Caco-2 (cell line): Measurements from ENCODE around the gene CDH1. TPM values are rescaled to one million over a fixed set of nuclear protein-coding genes. Genes with fewer than 3 reads are reported as not detected.
A peak's percentile ranks its signal among the peaks of the same experiment; 100 is the strongest.
"Not testable (repeated sequence)": the region's sequence is repeated elsewhere in the genome, so short reads cannot be mapped to it uniquely, and the experiment has no call there.

Source experiments
- BruUV-seq: library from RNA; stranded (reverse); fragments of 400-500 nt; replicated peaks from 2 replicates; lab custom pipeline; 2021; lab: Mats Ljungman, UMichigan
- CTCF ChIA-PET: fragments of 300-600 bp; sonication (Branson Sonifier 250); formaldehyde crosslinking; loops from one replicate; lab custom pipeline; 2022; ENCODE audit warnings: antibody characterized with exemption; lab: Charles Lee
- POLR2A ChIA-PET: fragments of 300-600 bp; sonication (Branson Sonifier 250); formaldehyde crosslinking; loops from one replicate; lab custom pipeline; 2022; ENCODE audit warnings: antibody characterized with exemption; lab: Charles Lee
- DNase-seq, 2 experiments: peaks; one replicate each; pipeline versions ENCODE4 v3.0.0 to v3.0.0-alpha.2; 2020 to 2022
- H3K27me3 ChIP-seq: replicated peaks from 2 replicates; pipeline ENCODE4 v1.6.0; 2011; ENCODE audit warnings: low read length; ENCODE audit not compliant: control insufficient read depth, insufficient read depth
- H3K36me3 ChIP-seq: 2 replicates; pipeline ENCODE4 v1.5.1; 2011; ENCODE audit warnings: low read length; ENCODE audit not compliant: control insufficient read depth, insufficient read depth
- H3K4me1 ChIP-seq: fragments of 250-450 bp; sonication (Bioruptor Pico); 2 replicates; pipeline ENCODE4 v1.5.1; 2020; ENCODE audit warnings: mild to moderate bottlenecking
- H3K4me3 ChIP-seq: 2 replicates; pipeline ENCODE4 v1.5.1; 2011; ENCODE audit warnings: low read depth, mild to moderate bottlenecking, control low read depth, low read length
- H3K9me3 ChIP-seq: fragments of 250-450 bp; sonication (Bioruptor Pico); 2 replicates; pipeline ENCODE4 v1.5.1; 2020; ENCODE audit warnings: mild to moderate bottlenecking, moderate library complexity
- H3K27ac Mint-ChIP-seq: one replicate; pipeline ENCODE4 v1.8.0; 2022; ENCODE audit warnings: mixed read lengths; ENCODE audit not compliant: unreplicated experiment
- H3K27me3 Mint-ChIP-seq: one replicate; pipeline ENCODE4 v1.8.0; 2022; ENCODE audit warnings: mixed read lengths; ENCODE audit not compliant: insufficient read depth, unreplicated experiment
- H3K36me3 Mint-ChIP-seq: one replicate; pipeline ENCODE4 v1.8.0; 2022; ENCODE audit warnings: mild to moderate bottlenecking, mixed read lengths; ENCODE audit not compliant: insufficient read depth, unreplicated experiment
- H3K4me1 Mint-ChIP-seq: one replicate; pipeline ENCODE4 v1.8.0; 2022; ENCODE audit warnings: low read depth, mixed read lengths; ENCODE audit not compliant: unreplicated experiment
- H3K4me3 Mint-ChIP-seq: one replicate; pipeline ENCODE4 v1.8.0; 2022; ENCODE audit warnings: mild to moderate bottlenecking, moderate library complexity, mixed read lengths; ENCODE audit not compliant: unreplicated experiment
- H3K9me3 Mint-ChIP-seq: one replicate; pipeline ENCODE4 v1.8.0; 2022; ENCODE audit warnings: mixed read lengths; ENCODE audit not compliant: unreplicated experiment
- CTCF ChIP-seq, 2 experiments: fragments of 200-600 bp in 1 of 2; IDR thresholded peaks; 1 replicate in 1 of 2; 2 replicates in 1 of 2; pipeline versions ENCODE4 v1.5.1 to v1.8.0; 2011 to 2022; ENCODE audit warnings: antibody characterized with exemption in 1 of 2, control low read depth in 1 of 2, inconsistent platforms in 1 of 2, low read depth in 1 of 2, low read length in 1 of 2, mild to moderate bottlenecking in 1 of 2, moderate library complexity in 1 of 2; ENCODE audit not compliant: insufficient read depth in 1 of 2, severe bottlenecking in 1 of 2, unreplicated experiment in 1 of 2
- intact Hi-C: fragments of 100-400 bp; cut with micrococcal nuclease; formaldehyde crosslinking; loops from one replicate; pipeline ENCODE4 v1.10.0; 2022; ENCODE audit not compliant: unreplicated experiment
- total RNA-seq: library from RNA; stranded (reverse); gene quantifications from 2 replicates; pipeline ENCODE4 v1.2.3, GENCODE V29; 2022

Gene CDH1
- total RNA-seq, 1 experiment from 2014 or later, result 783 TPM

- BruUV-seq, result no TSS peak
- no peak overlapping the region for H3K4me3 Mint-ChIP-seq
- ChIA-PET CTCF (no interaction called here), POLR2A (no interaction called here)
- peak overlapping the region; percentile 51 for H3K27ac Mint-ChIP-seq
- intact Hi-C loops, result no loop called here
- no peaks in the 10 kb centered on the region for H3K9me3 Mint-ChIP-seq
- TF ChIP-seq CTCF (IDR thresholded peaks at IDR 0.05; ENCODE audit: insufficient read depth in 1 of 2, low read depth in 1 of 2, low read length in 1 of 2, severe bottlenecking in 1 of 2, unreplicated experiment in 1 of 2), result no peak
- peaks cover 24% of the 10 kb centered on the region for H3K4me1 Mint-ChIP-seq
- Histone ChIP-seq H3K4me3 (no peak overlapping the region), H3K36me3 (0 out of 2 replicates have a peak, but pooled peaks cover 1% of the 10 kb centered on the region), H3K9me3 (no peaks in the 10 kb centered on the region), H3K4me1 (peaks cover 41% of the 10 kb centered on the region), H3K27me3 (no peaks in the 10 kb centered on the region)
- no peaks in the 10 kb centered on the region for H3K27me3 Mint-ChIP-seq
- peaks cover 92% of the 10 kb centered on the region for H3K36me3 Mint-ChIP-seq
- no peak for DNase-seq
These were observed 48.6 kb downstream of the CDH1 start for GRCh38 chr16:68785715-68786114.

- Histone ChIP-seq H3K36me3 (no peaks in the 10 kb centered on the region), H3K9me3 (no peaks in the 10 kb centered on the region), H3K27me3 (no peaks in the 10 kb centered on the region), H3K4me3 (no peak overlapping the region), H3K4me1 (peaks cover 53% of the 10 kb centered on the region)
- no peak for TF ChIP-seq CTCF (IDR thresholded peaks at IDR 0.05; ENCODE audit: insufficient read depth in 1 of 2, low read depth in 1 of 2, low read length in 1 of 2, severe bottlenecking in 1 of 2, unreplicated experiment in 1 of 2)
- ChIA-PET CTCF (interaction anchor here (0.7 to 0.8 kb wide), 2 partner anchors 47 to 50 kb away, joined by 3 to 8 read pairs; partner anchors contain the start of gene CDH1), POLR2A (interaction anchor here (0.6 to 1.2 kb wide), 3 partner anchors 10 to 50 kb away, joined by 3 to 8 read pairs (median 4); partner anchors contain the start of gene CDH1)
- Mint-ChIP-seq H3K4me3 (no peak overlapping the region), H3K27me3 (no peaks in the 10 kb centered on the region), H3K36me3 (peaks cover 92% of the 10 kb centered on the region), H3K27ac (peak overlapping the region; percentile 45), H3K9me3 (no peaks in the 10 kb centered on the region), H3K4me1 (peaks cover 36% of the 10 kb centered on the region)
- BruUV-seq, result no TSS peak
- peak in 1 of 2 experiments; percentile 33 for DNase-seq
- intact Hi-C loops, result no loop called here
These were observed 49.8 kb downstream of the CDH1 start for GRCh38 chr16:68786685-68787418.

- CTCF ChIA-PET, H3K4me3 Mint-ChIP-seq: not testable (repeated sequence)
- H3K4me1 Mint-ChIP-seq, result peaks cover 36% of the 10 kb centered on the region
These were observed 50.3 kb downstream of the CDH1 start for GRCh38 chr16:68787419-68787807.

More at GRCh38 chr16:68787419-68787807, 50.3 kb downstream of the CDH1 start:
- H3K27me3 ChIP-seq, intact Hi-C loops, H3K9me3 Mint-ChIP-seq, POLR2A ChIA-PET, H3K4me3 ChIP-seq, H3K36me3 ChIP-seq, DNase-seq, BruUV-seq, H3K9me3 ChIP-seq, H3K27me3 Mint-ChIP-seq, H3K27ac Mint-ChIP-seq: not testable (repeated sequence)
- peaks cover 54% of the 10 kb centered on the region for H3K4me1 ChIP-seq
- H3K36me3 Mint-ChIP-seq, result peaks cover 94% of the 10 kb centered on the region
